DOHH2 (cell line): ENCODE measurements around the gene NMT2.

Source experiments
- H3F3A ChIP-seq: fragments of 200-600 bp; sonication (generic), shearing (Covaris generic); 2 replicates; pipeline ENCODE4 v1.6.0; 2016; ENCODE audit warnings: antibody characterized with exemption, mild to moderate bottlenecking; ENCODE audit not compliant: control insufficient read depth, insufficient read depth
- H3K27ac ChIP-seq: fragments of 200-600 bp; sonication (generic); 2 replicates; pipeline ENCODE4 v1.5.1; 2014; ENCODE audit warnings: low read depth, mild to moderate bottlenecking, low read length, moderate library complexity
- H3K27me3 ChIP-seq: fragments of 200-600 bp; sonication (generic); 2 replicates; pipeline ENCODE4 v1.6.1; 2014; ENCODE audit warnings: mild to moderate bottlenecking, low read length, mixed read lengths; ENCODE audit not compliant: control insufficient read depth
- H3K36me3 ChIP-seq: fragments of 200-600 bp; sonication (generic); 2 replicates; pipeline ENCODE4 v1.6.1; 2014; ENCODE audit warnings: mild to moderate bottlenecking, low read length, moderate library complexity, mixed read lengths; ENCODE audit not compliant: control insufficient read depth
- H3K4me1 ChIP-seq: fragments of 200-600 bp; sonication (generic); 2 replicates; pipeline ENCODE4 v1.6.1; 2014; ENCODE audit warnings: mild to moderate bottlenecking, low read length, mixed read lengths; ENCODE audit not compliant: control insufficient read depth
- H3K4me2 ChIP-seq: fragments of 200-600 bp; sonication (generic); 2 replicates; pipeline ENCODE4 v1.6.0; 2014; ENCODE audit warnings: mild to moderate bottlenecking, low read length, moderate library complexity
- H3K4me3 ChIP-seq: fragments of 200-600 bp; sonication (generic); 2 replicates; pipeline ENCODE4 v1.5.1; 2014; ENCODE audit warnings: mild to moderate bottlenecking, low read length, mixed read lengths
- H3K79me2 ChIP-seq: fragments of 200-600 bp; sonication (generic); 2 replicates; pipeline ENCODE4 v1.6.1; 2014; ENCODE audit warnings: mild to moderate bottlenecking, low read length, mixed read lengths; ENCODE audit not compliant: control insufficient read depth
- H3K9me2 ChIP-seq: fragments of 200-600 bp; sonication (generic); replicated peaks from 2 replicates; pipeline ENCODE4 v1.6.1; 2014; ENCODE audit warnings: mild to moderate bottlenecking, low read length, mixed read lengths; ENCODE audit not compliant: control insufficient read depth
- H3K9me3 ChIP-seq: fragments of 200-600 bp; sonication (generic); 2 replicates; pipeline ENCODE4 v1.6.1; 2014; ENCODE audit warnings: antibody characterized with exemption, low read length, mixed read lengths; ENCODE audit not compliant: control insufficient read depth, insufficient read depth
- H4K20me1 ChIP-seq: fragments of 200-600 bp; sonication (generic); 2 replicates; pipeline ENCODE4 v1.6.0; 2014; ENCODE audit warnings: low read depth, mild to moderate bottlenecking, antibody characterized with exemption, low read length, moderate library complexity; ENCODE audit not compliant: control insufficient read depth, insufficient read depth
- EZH2phosphoT487 ChIP-seq: fragments of 200-600 bp; sonication (generic); IDR thresholded peaks from 2 replicates; pipeline ENCODE4 v1.6.1; 2017; ENCODE audit warnings: borderline replicate concordance, mild to moderate bottlenecking, antibody characterized with exemption, low read length, moderate library complexity, mixed read lengths
- TF ChIP-seq, protein P1 (sequence below): fragments of 200-600 bp; sonication (generic); IDR thresholded peaks from one replicate; pipeline ENCODE4 v1.5.1; 2014; ENCODE audit warnings: antibody characterized with exemption, mild to moderate bottlenecking, low read depth, low read length; ENCODE audit not compliant: poor library complexity, severe bottlenecking

The NMT2 gene

DNA sequence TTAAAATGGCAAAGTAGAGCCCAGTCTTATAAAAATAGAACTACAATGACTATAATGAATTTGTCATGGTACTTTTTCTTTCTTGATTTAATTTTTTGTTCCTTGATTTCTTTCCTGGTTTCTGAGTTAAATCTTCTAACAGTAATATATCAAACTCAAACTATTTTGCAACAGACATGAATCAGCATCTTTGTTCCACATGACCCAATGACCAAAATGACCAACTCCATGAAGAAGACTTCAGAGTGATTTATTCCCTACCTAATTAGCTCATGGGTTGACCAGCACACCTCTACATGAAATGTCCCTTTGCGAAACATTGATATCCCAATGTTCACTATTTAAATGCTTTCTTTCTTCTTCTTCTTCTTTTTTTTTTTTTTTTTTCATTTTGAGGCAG is 30.9 kb downstream of the NMT2 start:
- Histone ChIP-seq H3K27ac (no peak overlapping the region), H3K27me3 (peaks cover 25% of the 10 kb centered on the region), H3K4me2 (no peak overlapping the region), H3K9me2 (no peaks in the 10 kb centered on the region), H3K4me1 (no peaks in the 10 kb centered on the region), H3K4me3 (no peak overlapping the region), H3K9me3 (no peaks in the 10 kb centered on the region), H3K36me3 (no peaks in the 10 kb centered on the region), H3K79me2 (no peaks in the 10 kb centered on the region), H4K20me1 (no peaks in the 10 kb centered on the region), H3F3A (no peaks in the 10 kb centered on the region)
- TF ChIP-seq, protein P1, sequence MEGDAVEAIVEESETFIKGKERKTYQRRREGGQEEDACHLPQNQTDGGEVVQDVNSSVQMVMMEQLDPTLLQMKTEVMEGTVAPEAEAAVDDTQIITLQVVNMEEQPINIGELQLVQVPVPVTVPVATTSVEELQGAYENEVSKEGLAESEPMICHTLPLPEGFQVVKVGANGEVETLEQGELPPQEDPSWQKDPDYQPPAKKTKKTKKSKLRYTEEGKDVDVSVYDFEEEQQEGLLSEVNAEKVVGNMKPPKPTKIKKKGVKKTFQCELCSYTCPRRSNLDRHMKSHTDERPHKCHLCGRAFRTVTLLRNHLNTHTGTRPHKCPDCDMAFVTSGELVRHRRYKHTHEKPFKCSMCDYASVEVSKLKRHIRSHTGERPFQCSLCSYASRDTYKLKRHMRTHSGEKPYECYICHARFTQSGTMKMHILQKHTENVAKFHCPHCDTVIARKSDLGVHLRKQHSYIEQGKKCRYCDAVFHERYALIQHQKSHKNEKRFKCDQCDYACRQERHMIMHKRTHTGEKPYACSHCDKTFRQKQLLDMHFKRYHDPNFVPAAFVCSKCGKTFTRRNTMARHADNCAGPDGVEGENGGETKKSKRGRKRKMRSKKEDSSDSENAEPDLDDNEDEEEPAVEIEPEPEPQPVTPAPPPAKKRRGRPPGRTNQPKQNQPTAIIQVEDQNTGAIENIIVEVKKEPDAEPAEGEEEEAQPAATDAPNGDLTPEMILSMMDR: no peak
- no peak for TF ChIP-seq EZH2phosphoT487

DNA sequence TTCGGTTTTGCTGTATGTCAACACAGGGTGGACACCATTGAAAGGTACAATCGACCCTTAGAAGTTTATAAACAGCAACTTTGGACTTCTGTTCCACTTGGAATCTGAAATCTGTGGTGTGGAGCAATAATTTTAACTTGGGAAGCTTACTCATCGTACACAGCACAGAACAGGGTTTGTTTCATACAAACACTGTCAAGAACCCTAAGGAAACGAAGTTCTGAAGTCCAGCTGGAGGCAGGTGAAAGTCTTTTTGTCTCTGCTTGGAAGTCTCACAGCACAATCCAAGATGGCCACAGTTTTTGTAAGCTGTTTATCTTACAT is 31.5 kb downstream of the NMT2 start:
- Histone ChIP-seq H3K9me2 (no peaks in the 10 kb centered on the region), H3K36me3 (no peaks in the 10 kb centered on the region), H3K9me3 (no peaks in the 10 kb centered on the region), H3K4me2 (no peak overlapping the region), H3K79me2 (no peaks in the 10 kb centered on the region), H3K27ac (no peak overlapping the region), H4K20me1 (no peaks in the 10 kb centered on the region), H3K4me1 (no peaks in the 10 kb centered on the region), H3K27me3 (peaks cover 20% of the 10 kb centered on the region), H3F3A (no peaks in the 10 kb centered on the region), H3K4me3 (no peak overlapping the region)
- TF ChIP-seq, protein P1: no peak
- TF ChIP-seq EZH2phosphoT487: no peak

DNA sequence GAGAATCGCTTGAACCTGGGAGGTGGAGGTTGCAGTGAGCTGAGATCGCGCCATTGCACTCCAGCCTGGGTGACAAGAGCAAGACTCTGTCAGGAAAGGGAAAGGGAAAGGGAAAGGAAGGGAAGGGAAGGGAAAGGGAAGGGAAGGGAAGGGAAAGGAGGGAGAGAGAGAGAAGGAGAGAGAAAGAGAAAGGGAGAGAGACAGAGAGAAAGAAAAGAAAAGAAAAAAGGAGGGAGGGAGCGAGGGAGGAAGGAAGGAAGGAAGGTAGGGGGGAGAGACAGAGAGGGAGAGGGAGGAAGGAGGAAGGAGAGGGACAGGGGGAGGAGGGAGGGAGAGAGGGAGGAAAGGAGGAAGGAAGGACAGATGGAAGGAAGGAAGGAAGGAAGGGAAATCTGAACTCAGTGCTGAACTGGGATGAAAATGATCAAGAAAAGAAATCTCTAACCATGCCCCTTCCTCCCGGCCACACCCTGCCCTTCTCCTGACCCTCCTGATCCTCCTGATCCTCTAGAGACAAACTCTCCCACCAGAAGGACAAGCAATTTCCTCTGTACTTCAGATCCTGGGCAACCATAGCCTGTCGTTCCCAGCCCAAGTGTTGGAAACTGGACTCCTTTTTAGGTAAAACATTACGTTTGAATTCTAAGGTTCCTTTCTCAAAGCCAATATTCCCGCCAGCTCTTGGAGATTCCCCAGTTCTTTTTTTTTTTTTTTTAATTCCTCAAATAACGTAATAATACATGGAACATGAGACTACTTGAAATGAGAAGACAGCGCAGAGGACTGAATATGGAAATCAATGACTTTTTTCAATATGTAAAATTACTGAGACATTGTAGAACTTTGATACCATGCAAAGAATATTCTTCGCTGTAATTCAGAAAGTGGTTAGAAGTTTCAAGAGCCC is 32.1 kb downstream of the NMT2 start:
- Histone ChIP-seq H4K20me1 (no peaks in the 10 kb centered on the region), H3K9me2 (no peaks in the 10 kb centered on the region), H3K4me2 (no peak overlapping the region), H3K27me3 (peaks cover 15% of the 10 kb centered on the region), H3K9me3 (no peaks in the 10 kb centered on the region), H3K4me1 (no peaks in the 10 kb centered on the region), H3F3A (no peaks in the 10 kb centered on the region), H3K27ac (no peak overlapping the region), H3K79me2 (no peaks in the 10 kb centered on the region), H3K36me3 (no peaks in the 10 kb centered on the region), H3K4me3 (no peak overlapping the region)
- TF ChIP-seq EZH2phosphoT487: no peak
- TF ChIP-seq, protein P1: no peak
